Testis (tissue), 2 donors: ENCODE results near the gene CARTPT.

Source experiments
- CTCF ChIP-seq, 3 experiments: fragments of 450-650 bp in 2 of 3; fragments of 200-600 bp in 1 of 3; sonication (generic) in 1 of 3; IDR thresholded peaks; one replicate each; pipeline ENCODE4 v1.5.1; 2016 to 2019; ENCODE audit warnings: antibody characterized with exemption in 3 of 3, mild to moderate bottlenecking in 2 of 3, moderate library complexity in 1 of 3
- POLR2A ChIP-seq: fragments of 450-650 bp; IDR thresholded peaks from one replicate; pipeline ENCODE4 v1.6.1; 2017; ENCODE audit warnings: antibody characterized with exemption, mild to moderate bottlenecking, moderate library complexity

- no peak for TF ChIP-seq CTCF (IDR thresholded peaks at IDR 0.05)
- no peak for TF ChIP-seq POLR2A
Measured at GRCh38 chr5:71727978-71728377, 8.9 kb downstream of the CARTPT start.
